GM21786 (cell line): ENCODE measurements around the gene DGKI.

ENCODE experiments used
- ATAC-seq: cut with Tn5 transposase; IDR thresholded peaks from one replicate; pipeline ENCODE4 v1.9.1; 2021; ENCODE audit not compliant: unreplicated experiment

DGKI gene

DNA sequence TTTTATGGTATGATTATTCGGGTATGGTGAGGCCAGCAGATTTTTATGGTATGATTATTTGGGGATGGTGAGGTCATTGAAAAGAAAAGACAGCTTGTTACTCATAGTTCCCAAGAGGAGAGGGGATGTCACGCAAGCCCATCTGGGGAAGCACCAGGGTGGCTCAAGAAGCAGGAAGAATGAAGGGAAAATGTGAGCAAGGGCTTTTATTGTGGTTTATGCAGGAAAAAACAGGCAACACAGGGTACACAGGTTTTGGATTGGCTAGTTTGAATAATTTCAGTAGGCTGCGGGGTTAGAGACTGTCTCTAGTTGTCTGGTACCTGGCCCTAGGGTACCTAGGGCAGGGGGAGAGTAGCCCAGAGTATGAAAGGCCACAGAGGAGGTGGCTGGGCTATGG lies 26.8 kb upstream of the DGKI start:
- no peak for ATAC-seq

DNA sequence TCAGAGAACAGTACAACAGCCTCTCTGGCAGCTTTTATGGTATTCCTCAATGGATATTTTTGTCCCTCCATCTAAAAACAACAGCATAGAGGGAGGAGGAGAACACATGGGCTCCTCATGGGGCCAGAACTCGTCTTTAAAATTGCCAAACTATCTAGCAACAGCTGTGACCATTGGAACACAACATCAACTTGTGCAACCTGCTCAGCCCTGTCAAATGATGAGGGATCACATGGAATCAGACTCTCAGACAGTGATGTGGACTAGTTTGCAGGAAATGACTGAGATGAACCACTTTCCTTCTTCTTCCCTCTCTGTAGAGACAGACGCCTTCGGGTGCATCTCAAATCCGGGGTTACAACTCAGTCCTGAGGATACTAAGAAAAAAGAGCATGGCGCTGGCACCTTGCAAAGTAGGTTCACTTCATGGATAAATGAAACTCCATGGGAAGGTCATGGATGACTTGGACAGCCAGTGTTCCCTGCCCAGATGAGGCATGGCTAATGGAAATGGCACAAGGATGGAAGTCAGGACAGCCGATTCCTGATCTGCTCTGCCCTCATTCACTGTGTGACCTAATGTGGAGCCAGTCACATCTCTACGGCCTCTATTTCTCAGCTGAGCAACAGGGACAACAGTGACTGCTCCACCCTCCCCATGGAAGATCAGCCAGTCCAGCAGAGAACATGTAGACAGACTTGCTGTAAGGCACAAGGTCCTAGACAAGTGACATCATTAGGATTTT lies 24.6 kb upstream of the DGKI start:
- no peak for ATAC-seq

DNA sequence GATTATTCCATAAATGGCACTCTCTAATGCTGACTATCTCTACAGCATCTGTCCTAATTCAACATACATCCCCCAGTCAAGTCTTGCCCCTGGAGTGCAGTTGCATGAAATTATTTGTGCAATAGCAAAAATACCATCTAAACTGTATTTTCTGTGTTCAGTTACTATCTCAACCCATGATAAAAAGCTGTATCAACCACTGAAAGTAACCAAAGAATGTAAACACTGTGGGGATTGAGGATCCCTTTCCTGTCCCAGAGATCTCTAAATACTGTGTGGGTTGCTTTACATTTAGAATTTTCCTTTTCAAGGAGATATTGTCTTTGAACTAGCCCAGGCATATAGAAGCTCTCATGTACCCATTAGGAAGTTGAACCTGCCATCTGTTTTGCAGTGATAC lies 23.9 kb upstream of the DGKI start:
- ATAC-seq, result no peak

DNA sequence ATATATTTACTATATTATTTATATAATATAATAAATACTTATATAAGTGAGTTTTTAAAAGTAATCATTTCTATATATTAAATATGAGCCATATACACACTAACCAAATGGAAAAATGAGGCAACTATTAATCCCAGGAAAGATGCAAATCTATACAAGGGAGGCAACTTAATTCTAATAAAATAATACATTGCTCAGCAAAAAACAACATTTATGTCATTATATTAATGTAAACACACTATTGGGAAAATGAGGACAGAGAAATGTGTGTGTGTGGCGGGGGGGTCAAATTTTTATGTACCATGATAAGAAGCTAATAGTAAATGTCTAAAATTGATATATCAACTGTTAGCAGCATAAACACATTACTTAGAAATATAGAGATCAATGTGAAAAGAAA lies 23.3 kb upstream of the DGKI start:
- ATAC-seq, result no peak

DNA sequence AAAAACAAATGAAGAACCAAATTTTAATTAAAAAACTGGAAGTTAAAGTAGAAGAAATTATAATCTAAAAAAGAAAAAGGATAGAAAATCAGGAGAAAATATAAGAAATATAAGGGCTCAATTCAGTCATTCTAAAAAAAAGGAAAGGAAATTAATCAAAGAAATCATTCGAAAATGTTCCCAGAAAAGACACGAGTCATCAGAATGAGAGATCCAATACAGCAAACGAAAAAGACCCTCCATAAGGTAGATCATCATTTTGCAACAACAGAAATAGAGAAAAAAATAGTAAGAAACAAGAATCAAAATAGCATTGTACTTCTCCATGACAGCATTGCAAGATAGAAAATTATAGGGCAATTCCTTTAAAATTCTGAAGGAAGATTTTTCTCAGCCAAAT lies 22.5 kb upstream of the DGKI start:
- ATAC-seq, result no peak

DNA sequence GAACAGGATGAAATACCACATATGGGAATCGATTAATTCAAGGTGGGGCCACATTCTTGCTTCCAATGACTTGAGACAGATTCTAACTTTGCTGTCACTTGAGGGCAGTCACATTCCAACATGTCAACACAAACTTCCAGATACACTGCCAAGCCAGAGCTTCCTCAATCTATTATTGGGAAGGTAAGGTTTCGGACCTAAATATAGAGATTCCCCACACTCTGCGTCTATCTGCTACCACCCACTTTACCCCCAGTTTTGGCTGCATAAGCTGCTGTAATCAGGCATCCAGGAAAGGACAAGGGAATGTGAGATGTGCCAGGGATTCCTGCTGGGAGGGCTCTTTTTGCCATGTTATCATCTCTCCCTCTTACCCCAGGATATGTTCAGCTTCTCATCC lies 20.5 kb upstream of the DGKI start:
- ATAC-seq, result no peak

DNA sequence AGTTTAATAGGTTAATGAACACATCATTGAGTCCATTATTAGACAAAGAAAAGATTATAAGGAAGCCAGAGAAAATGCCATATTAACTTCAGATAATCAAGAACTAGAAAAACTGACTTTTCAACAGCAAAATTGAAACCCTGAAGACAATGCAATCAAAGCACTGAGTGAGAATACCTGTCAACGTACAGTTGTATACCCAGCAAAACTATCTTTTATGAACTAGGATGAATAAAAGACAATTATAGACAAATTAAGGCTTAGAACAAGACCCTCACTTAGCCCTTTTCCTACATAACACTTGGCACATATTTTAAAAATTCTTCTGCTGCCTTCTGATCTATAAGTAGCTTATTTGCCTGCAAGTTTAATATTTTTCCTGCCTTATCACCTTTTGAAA lies 19.0 kb upstream of the DGKI start:
- no peak for ATAC-seq

DNA sequence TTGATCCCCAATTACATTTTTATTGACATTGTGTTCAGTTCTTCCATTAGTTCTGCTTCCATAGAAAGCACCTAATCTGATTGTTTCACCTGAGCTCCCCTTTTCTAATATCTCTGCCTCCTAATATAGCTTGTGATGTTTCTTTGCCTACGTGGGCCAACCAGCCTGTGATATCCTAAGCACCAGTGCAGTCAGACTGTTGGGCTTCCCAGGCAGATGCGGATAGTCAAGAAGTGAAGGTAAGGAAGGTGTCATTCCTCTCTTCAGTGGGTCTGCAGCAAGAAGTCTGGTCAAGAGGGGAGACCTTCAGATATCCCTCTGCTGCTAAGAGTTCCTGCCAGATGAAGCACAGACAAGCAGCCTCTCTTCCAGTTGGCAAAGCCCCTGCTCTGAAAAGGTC lies 16.2 kb upstream of the DGKI start:
- ATAC-seq, result no peak

DNA sequence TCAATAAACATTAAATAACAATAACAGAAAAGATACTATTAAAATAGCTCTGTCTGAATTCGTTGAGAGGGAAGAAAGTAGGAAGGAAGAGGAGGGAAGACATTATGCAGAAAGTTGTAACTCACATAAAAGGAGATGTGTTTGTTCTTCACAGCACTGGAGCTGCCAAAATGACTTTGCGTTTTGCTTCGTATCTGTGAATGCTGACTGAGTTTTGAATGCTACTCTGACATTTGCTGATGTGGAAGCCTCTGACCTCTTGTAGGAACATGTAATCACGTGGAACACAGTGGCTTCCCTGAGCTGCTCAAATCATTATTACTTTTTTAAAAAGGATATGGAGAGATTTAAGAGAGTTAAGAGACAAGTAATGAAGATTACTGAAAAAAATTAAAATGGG lies 15.6 kb upstream of the DGKI start:
- no peak for ATAC-seq

DNA sequence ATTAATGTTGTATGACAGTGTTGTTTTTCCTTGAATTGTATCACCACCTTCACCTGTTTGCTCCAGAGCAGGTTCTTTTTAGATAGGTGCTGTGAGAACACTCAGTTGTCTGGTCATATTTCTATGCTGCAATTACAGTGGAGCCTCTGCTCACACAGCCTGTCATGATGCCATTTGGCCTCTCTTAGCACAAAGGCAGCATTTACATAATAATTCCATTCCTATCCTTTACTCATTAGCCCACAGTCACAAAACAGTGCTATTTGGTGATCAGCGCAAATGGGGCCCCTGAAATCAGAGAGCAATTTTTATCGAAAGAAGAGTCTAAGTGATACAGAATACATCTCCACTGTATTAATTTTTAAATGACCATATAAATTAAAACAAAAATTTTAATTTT lies 13.8 kb upstream of the DGKI start:
- no peak for ATAC-seq

DNA sequence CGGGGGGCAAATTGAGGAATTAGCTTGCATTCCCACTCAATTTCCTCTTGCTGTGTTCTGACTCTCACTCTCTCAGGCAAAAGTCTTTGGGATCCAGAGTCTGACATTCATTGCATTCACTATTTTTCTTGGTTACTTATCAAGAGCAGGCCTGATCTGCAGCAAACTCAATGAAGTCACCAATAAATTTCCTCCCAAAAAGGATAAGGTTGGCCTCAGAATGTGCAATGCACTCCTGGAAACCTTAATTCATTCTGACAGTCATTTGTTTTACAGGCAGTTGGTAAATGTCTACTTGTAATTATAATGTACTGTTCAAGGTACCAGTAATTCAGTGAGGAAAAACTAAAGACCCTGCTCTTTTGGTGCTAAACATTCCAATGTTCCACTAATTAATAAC lies 6.3 kb upstream of the DGKI start:
- no peak for ATAC-seq

DNA sequence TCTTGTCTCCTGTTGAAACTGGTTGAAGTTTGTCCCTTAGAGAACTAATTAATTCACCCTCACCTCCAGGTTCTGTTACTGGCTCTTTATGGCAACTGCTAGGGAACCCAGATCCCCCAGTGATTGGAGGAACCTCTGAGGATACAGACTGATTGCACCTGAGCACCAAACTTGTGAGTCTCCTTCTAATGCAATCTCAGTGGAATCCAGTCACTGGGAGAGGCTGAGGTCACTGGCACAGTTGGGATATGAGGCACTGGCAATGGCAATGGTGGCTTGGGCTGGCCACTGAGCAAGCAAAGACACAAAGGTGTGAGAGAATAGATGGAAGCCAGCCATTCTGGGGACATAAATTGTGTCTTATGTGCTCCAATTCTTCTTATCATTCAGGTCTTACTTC lies 5.3 kb upstream of the DGKI start:
- no peak for ATAC-seq

DNA sequence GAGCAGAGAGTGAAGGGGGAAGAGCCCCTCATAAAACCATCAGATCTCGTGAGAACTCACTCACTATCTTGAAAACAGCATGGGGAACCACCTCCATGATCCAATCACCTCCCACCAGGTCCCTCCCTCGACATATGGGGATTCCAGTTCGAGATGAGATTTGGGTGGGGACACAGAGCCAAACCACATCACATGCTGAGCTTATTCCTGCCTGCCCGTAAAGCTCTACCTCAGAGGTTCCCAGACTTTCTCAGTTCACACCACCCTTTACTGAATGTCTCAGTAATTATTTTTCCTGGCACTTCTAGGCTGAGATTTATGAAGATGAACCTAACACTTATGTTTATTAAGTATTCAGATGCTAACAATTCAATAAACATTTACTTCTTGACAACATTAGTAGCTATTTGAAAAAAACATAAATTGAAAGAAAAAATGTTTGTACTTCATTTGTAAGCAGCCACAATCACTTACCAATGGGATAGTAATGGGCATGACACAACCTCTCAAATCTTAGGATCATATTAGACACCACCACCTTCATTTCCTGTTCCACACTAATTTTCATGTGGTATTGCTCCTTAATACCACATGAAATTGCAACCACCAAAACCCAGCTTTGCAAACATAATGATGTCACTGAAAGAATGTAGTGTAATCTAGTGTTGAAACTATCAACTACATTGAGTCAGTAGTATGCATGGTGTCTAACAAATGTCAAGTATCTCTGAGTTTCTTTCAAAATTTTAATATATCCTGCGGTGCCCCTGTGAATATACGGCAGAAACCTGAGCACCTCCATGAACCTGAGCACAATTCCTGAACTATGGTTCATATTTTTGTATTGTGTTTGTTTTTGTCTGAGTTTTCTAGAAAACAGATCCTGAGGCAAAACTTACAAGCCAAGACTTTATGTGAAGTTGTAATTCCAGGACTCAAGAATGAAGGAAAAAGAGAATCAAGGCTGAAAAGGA lies 4.5 kb upstream of the DGKI start:
- ATAC-seq, result no peak

DNA sequence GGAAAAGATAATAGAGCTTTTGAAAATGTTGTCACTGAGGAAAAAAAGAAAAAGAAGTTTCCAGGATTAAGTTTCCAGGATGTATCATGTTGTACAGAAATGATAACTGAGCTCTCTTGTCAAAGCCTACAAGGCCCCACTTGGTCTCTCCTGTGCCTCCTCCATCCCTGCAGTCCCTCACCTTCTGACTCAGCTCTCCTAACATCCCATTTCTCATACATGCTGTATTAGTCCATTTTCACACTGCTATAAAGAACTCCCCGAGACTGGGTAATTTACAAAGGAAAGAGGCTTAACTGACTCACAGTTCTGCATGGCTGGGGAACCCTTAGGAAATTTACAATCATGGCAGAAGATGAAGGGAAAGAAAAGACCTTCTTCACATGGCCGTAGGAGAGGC lies 3.8 kb upstream of the DGKI start:
- no peak for ATAC-seq

DNA sequence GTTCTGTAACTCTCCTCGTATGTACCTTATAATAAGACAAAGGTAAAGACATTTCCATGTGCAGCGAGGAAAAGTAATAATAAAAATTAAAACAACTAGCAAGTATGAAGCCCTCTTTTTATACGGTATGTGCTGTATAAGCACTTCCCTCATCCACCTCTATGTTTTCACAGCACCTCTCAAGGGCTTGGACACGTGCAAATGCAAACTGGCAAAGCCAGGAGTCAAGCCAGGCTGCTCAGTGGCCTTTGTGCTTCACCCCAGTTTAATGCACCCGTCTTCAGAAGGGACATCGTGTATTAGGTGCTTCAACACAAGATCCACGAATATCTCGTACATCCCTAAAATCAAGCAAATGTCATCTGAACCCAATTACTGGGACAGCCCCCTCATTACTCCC lies 1.3 kb upstream of the DGKI start:
- no peak for ATAC-seq

DNA sequence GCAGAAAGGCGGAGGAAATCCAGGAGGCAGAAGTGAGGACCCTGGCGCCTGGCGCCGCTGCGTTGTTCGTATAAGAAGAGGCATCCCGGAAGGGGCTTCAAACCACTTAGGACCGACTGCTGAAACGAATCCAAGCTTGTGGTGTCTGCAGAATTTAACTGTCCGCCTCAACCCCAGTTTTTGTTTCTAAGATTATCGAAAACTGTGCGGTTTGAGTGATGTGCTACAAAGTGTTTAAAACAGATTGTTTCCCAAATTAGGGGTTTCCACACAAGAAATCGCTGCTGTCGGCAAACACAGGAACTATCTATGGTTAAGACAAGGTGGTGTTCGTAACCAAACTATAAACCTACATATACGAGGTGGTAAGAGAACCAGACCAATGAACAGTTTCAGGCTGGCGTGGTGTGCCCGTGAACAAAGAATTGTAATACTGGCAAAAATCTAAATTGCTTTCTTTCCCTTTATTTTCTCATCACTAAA lies 835 bp upstream of the DGKI start:
- no peak for ATAC-seq

DNA sequence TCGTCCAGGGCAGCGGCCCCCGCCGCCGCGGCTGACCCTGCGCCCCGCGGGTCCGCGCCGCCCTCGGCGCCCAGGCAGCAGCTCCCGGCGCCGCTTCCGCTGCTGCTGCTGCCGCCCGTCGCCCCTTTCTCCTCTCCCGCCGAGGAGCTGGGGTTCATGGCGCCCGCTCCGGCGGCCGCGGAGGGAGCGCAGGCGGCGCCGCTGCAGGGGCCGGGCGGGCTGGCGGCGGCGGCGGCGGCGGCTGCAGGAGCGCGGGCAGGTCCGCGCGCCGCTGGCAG lies 286 bp downstream of the DGKI start:
- ATAC-seq, result no peak

DNA sequence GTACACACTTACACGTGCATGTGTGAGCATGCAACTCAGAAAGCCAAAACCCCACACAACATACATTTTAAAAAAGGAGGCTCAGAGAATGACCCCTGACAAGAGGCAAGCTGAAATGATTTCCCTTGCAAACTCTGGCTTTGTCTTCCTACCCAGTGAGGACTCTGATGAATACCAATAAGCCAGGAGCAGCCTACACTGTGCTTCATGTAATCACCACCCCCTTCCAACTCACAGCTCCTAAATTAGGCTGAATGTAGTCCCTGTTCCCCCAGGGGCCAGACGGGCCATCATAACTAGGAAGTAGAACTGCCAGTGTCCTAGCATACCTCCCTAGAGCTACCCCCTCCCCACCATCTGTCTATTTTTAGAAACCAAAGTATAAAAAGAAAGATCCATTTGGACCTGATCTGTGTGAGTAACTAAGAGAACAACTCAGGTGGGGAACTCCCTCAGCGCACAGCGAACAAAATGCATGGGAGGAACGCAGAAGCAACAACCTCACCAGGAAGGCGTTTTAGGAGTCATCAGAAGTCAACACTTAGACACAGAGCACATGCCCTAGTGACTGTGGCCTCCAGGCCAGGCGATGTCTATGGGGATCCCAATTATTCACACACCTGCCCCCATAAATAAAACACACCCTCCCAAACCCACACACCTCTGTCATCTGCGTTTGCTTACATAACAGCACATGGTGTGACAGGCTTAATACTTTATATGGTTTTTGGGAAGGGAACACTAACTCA lies 1.9 kb downstream of the DGKI start:
- ATAC-seq, result no peak

DNA sequence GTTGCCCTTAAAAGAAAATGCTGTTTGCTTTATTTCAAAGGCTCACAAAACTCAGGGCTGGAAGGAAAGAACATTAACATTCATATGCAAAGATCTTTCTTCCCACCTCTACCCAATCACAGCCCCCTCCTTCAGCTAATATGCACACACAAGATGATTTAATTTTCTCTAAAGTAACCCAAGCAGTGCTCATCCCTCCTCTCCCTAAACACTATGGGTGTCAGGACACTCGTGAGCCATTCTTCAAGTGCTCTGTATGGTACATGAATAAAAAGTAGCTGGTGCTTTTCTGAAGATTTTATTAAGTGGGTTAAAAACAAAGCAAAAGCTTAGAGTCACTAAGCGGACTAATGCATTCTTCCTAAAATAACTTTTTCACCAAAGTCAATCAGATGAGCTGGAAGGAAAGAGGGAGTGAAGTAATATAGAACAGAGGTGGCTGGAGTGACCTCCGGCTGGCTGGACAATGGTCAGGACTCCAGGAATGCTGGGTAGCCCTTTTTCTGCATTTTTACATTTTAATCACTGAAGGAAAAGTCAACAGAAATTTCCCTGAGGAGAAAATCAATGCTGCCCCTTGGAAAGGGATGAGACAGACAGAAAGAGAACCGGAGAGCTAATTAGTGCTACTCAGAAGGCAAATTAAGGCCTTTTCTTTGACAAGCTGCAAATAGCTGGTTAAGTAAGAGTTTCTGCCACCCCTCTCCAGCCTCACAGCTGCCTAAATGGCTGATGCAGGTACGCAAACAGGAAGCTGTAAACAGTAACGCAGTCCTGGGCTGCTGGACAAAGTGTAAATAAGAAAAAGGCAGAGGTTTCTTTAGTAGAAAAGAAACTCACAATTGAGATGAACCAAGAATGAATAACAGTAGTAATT lies 6.6 kb downstream of the DGKI start:
- ATAC-seq, result no peak

DNA sequence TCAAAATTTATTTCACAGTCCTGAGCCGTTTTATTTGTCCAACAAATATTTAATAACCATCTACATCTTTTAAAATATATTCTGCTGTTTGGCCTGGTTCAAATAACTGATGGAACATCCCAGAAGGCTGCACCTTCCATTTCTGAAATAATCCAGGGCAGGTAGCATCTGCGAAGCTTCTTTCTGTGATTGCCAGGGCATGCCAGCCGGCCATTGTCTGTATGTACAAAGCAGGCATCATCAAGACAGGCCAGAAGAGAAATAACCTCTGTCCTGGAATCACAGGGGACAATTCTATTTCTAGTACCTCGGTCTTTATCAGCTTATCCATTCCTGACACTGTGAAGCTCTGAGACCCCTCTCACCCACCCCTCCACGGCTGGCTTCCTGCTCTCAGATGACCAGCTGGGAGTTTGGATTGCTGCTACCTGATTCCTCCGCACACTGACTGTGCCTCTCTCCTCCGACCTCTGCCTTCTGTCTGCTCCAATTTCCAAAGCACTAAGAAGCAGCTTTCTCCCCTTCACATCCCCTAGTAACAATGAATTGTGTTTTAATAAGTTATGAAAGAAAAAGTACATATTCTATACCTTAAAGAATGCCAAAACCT lies 8.0 kb downstream of the DGKI start:
- no peak for ATAC-seq
